Transverse colon (tissue), 4 donors: ENCODE data around the gene CLASRP. TPM values are rescaled to one million over a fixed set of nuclear protein-coding genes. Genes with fewer than 3 reads are reported as not detected.

Experiments
- DNase-seq: peaks from one replicate; pipeline ENCODE4 v3.0.0-alpha.2; 2019
- H3K27ac ChIP-seq, 4 donors: fragments of 200-600 bp; sonication (generic); 2 replicates each; pipeline ENCODE4 v1.5.1; 2016 to 2018; ENCODE audit warnings: inconsistent platforms in 4 of 4
- H3K27me3 ChIP-seq: fragments of 200-600 bp; sonication (generic); 2 replicates; pipeline ENCODE4 v1.5.1; 2017; ENCODE audit warnings: inconsistent platforms
- H3K36me3 ChIP-seq, 4 donors: fragments of 200-600 bp; sonication (generic); 2 replicates each; pipeline ENCODE4 v1.5.1; 2017 to 2019; ENCODE audit warnings: inconsistent platforms in 4 of 4
- H3K4me1 ChIP-seq, 4 donors: fragments of 200-600 bp; sonication (generic); 2 replicates each; pipeline ENCODE4 v1.5.1; 2017 to 2020; ENCODE audit warnings: inconsistent platforms in 4 of 4
- H3K4me3 ChIP-seq, 4 donors: fragments of 200-600 bp; sonication (generic); 1 replicate in 1 of 4; 2 replicates in 3 of 4; pipeline versions ENCODE4 v1.5.1 to v1.6.1; 2017 to 2019; ENCODE audit warnings: inconsistent platforms in 4 of 4
- H3K9me3 ChIP-seq, 2 donors: fragments of 200-600 bp; sonication (generic); 2 replicates each; pipeline ENCODE4 v1.5.1; 2017 to 2019; ENCODE audit warnings: inconsistent platforms in 2 of 2
- CTCF ChIP-seq, 5 experiments: fragments of 200-600 bp in 3 of 5; fragments of 450-650 bp in 2 of 5; sonication (generic) in 3 of 5; IDR thresholded peaks; 1 replicate in 2 of 5; 2 replicates in 3 of 5; pipeline ENCODE4 v1.5.1; 2016 to 2017; ENCODE audit warnings: antibody characterized with exemption in 5 of 5, inconsistent platforms in 3 of 5, mild to moderate bottlenecking in 2 of 5, moderate library complexity in 1 of 5
- EP300 ChIP-seq: sonication (generic); formaldehyde crosslinking; IDR thresholded peaks from one replicate; pipeline ENCODE4 v1.6.1; 2017; ENCODE audit warnings: antibody characterized with exemption, low read depth
- POLR2A ChIP-seq: fragments of 450-650 bp; IDR thresholded peaks from one replicate; pipeline ENCODE4 v1.6.1; 2016; ENCODE audit warnings: antibody characterized with exemption, mild to moderate bottlenecking, moderate library complexity
- POLR2AphosphoS5 ChIP-seq, 3 donors: sonication (generic); formaldehyde crosslinking; IDR thresholded peaks; one replicate each; pipeline ENCODE4 v1.6.1; 2016; ENCODE audit warnings: antibody characterized with exemption in 3 of 3
- WGBS, 2 donors: methylation state at CpG; one replicate each; pipeline ENCODE4 v1.1.5; 2018; ENCODE audit warnings: low coverage in 1 of 2; 5-methylcytosine and 5-hydroxymethylcytosine counted together
- in situ Hi-C, 4 donors: fragments of 200-750 bp; cut with MboI; loops; one replicate each; pipeline versions ENCODE4 v1.15.0 to v1.15.1; 2017; ENCODE audit warnings: low sequenced_read_pairs in 3 of 4, low pct_ligation_motif_present in 1 of 4, low pct_unique_long_range_greater_than_20kb in 1 of 4
- intact Hi-C: fragments of 100-400 bp; cut with DNase I; formaldehyde crosslinking; loops from one replicate; pipeline ENCODE4 v1.15.1; 2023; ENCODE audit warnings: low total_unique reads
- total RNA-seq, 4 donors: library from RNA; depleted of rRNA; stranded (reverse); fragments of >200 nt; gene quantifications; one replicate each; pipeline ENCODE4 v1.1.0, GENCODE V29; 2016

CLASRP gene
- total RNA-seq, 4 donors from 2014 or later = 82.6 to 382 (median 100) TPM

- Histone ChIP-seq H3K27ac (no peak overlapping the region), H3K27me3 (no peaks in the 10 kb centered on the region), H3K36me3 (no peaks in the 10 kb centered on the region), H3K9me3 (no peaks in the 10 kb centered on the region), H3K4me1 (peaks cover 17 to 84% (median 41%) of the 10 kb centered on the region in 4 donors), H3K4me3 (no peak overlapping the region)
- no peak for DNase-seq
- WGBS, 2 donors = 87 to 95% methylated on average over 4 to 24 of the region's 25 CpGs
- no peak for TF ChIP-seq EP300
- TF ChIP-seq CTCF (IDR thresholded peaks at IDR 0.05) = no peak
- TF ChIP-seq POLR2AphosphoS5 (IDR thresholded peaks at IDR 0.05) = no peak
- TF ChIP-seq POLR2A = no peak
- intact Hi-C loops = loop anchor here (10.0 kb wide), 1 partner anchor 245 kb away; the partner anchor contains the start of gene KLC3
- in situ Hi-C loops = no loop called here
These were observed 60.8 kb downstream of the CLASRP start for GRCh38 chr19:45099467-45100191.

DNA sequence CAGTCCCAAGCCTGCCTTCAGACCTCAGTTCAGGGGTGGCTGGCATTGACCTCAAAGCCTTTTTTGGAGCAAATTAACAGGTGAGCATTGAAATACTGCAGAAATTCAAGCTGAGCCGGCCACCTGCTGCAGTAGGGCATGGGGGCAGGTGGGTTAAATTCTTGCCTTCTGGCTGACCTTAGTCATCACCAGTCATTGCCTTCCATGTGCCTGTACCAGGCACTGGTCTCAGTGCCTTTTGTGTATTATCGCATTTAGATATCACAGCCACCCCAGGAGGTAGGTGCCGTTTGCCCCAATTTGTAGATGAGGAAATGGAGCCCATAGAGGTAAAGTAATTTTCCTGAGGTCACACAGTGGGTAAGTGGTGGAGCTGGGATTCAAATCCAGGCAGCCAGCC lies 61.4 kb downstream of the CLASRP start:
- Histone ChIP-seq H3K4me1 (peaks cover 12 to 79% (median 39%) of the 10 kb centered on the region in 4 donors), H3K27ac (peak overlapping the region in 1 of 4 donors; percentile 46)
- intact Hi-C loops = loop anchor here (10.0 kb wide), 1 partner anchor 245 kb away; the partner anchor contains the start of gene KLC3

DNA sequence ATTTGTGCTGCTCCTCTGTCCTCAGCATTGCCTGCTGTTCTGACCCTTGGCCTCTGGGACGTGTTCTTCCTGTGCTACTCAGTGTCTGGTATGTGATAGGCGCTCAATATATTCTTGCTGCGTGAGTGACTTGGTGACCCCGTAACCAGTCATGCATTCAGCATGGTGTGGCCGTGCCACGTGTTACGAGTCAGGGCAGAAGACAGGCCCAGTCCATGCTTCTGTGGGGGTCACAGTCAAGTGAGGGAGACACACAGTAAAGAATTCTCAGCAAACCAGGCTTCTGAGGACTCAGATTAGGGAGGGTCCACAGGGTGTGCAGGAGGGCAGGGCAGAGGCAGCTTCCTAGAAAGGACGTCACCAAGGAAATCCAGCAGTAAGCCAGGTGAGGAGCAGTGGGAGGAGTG lies 62.0 kb downstream of the CLASRP start:
- H3K4me3 ChIP-seq = no peak overlapping the region
- in situ Hi-C loops = no loop called here
- TF ChIP-seq EP300 = no peak
- no peak for TF ChIP-seq POLR2A
- no peak for TF ChIP-seq POLR2AphosphoS5 (IDR thresholded peaks at IDR 0.05)
- no peak for TF ChIP-seq CTCF (IDR thresholded peaks at IDR 0.05)
- H3K27ac ChIP-seq = peak overlapping the region in 2 of 4 donors; percentile 36 to 46
- H3K27me3 ChIP-seq = no peaks in the 10 kb centered on the region
- no peaks in the 10 kb centered on the region for H3K9me3 ChIP-seq
- H3K4me1 ChIP-seq = peaks cover 11 to 72% (median 37%) of the 10 kb centered on the region in 4 donors
- intact Hi-C loops = loop anchor here (10.0 kb wide), 1 partner anchor 244 kb away; the partner anchor contains the start of gene KLC3
- no peak for DNase-seq
- H3K36me3 ChIP-seq = no peaks in the 10 kb centered on the region
- WGBS, 2 donors = 87% methylated on average over 8 of the region's 8 CpGs; no CpG with 5 or more reads in 1 of the 2 donors

More for the DNA sequence above, 61.4 kb downstream of the CLASRP start:
- in situ Hi-C loops = no loop called here
- 92% methylated on average over 2 of the region's 3 CpGs; no CpG with 5 or more reads in 1 of the 2 donors for WGBS, 2 donors
- Histone ChIP-seq H3K36me3 (no peaks in the 10 kb centered on the region), H3K4me3 (no peak overlapping the region), H3K27me3 (no peaks in the 10 kb centered on the region), H3K9me3 (no peaks in the 10 kb centered on the region)
- no peak for TF ChIP-seq POLR2A
- no peak for TF ChIP-seq EP300
- no peak for TF ChIP-seq POLR2AphosphoS5 (IDR thresholded peaks at IDR 0.05)
- no peak for TF ChIP-seq CTCF (IDR thresholded peaks at IDR 0.05)
- DNase-seq = no peak

GRCh38 chr19:45101806-45102205 lies 63.0 kb downstream of the CLASRP start:
- in situ Hi-C loops = no loop called here
- intact Hi-C loops = loop anchor here (10.0 kb wide), 1 partner anchor 243 kb away; the partner anchor contains the start of gene KLC3
- Histone ChIP-seq H3K27me3 (no peaks in the 10 kb centered on the region), H3K36me3 (no peaks in the 10 kb centered on the region), H3K9me3 (no peaks in the 10 kb centered on the region), H3K27ac (no peak overlapping the region), H3K4me1 (peaks cover 11 to 63% (median 36%) of the 10 kb centered on the region in 4 donors), H3K4me3 (no peak overlapping the region)
- DNase-seq = no peak
- WGBS, 2 donors = 60 to 88% methylated on average over 1 to 8 of the region's 8 CpGs
- TF ChIP-seq EP300 = no peak
- no peak for TF ChIP-seq POLR2A
- TF ChIP-seq CTCF (IDR thresholded peaks at IDR 0.05) = no peak
- TF ChIP-seq POLR2AphosphoS5 (IDR thresholded peaks at IDR 0.05) = no peak
